Fibroblast of lung (primary cell): ENCODE results near the gene MTF2. TPM values are rescaled to one million over a fixed set of nuclear protein-coding genes. Genes with fewer than 3 reads are reported as not detected.

Source experiments
- DNase-seq, 2 donors: peaks; one replicate each; pipeline versions ENCODE4 v3.0.0 to v3.0.0-alpha.2; 2010; ENCODE audit warnings: low read depth in 2 of 2
- H2AFZ ChIP-seq: 2 replicates; pipeline ENCODE4 v1.5.1; 2012; ENCODE audit warnings: low read length, control low read depth, inconsistent platforms
- H3K27ac ChIP-seq: 2 replicates; pipeline ENCODE4 v1.5.1; 2011; ENCODE audit warnings: low read length, control low read depth; ENCODE audit not compliant: insufficient read depth
- H3K27me3 ChIP-seq: 2 replicates; pipeline ENCODE4 v1.5.1; 2011; ENCODE audit warnings: mild to moderate bottlenecking, low read length; ENCODE audit not compliant: control insufficient read depth, insufficient read depth
- H3K36me3 ChIP-seq: 2 replicates; pipeline ENCODE4 v1.5.1; 2011; ENCODE audit warnings: low read length; ENCODE audit not compliant: control insufficient read depth, insufficient read depth
- H3K4me1 ChIP-seq: 2 replicates; pipeline ENCODE4 v1.5.1; 2011; ENCODE audit warnings: low read length; ENCODE audit not compliant: control insufficient read depth, insufficient read depth; ENCODE audit errors: extremely low read depth
- H3K4me2 ChIP-seq: 2 replicates; pipeline ENCODE4 v1.5.1; 2011; ENCODE audit warnings: low read length, control low read depth; ENCODE audit not compliant: insufficient read depth; ENCODE audit errors: extremely low read depth
- H3K4me3 ChIP-seq, 4 experiments: fragments of 200-600 bp in 1 of 4; sonication (generic) in 1 of 4; replicated peaks in 1 of 4; 2 replicates each; pipeline ENCODE4 v1.5.1; 2011 to 2016; ENCODE audit warnings: low read length in 4 of 4, low read depth in 3 of 4, mild to moderate bottlenecking in 3 of 4, control low read depth in 2 of 4, inconsistent platforms in 1 of 4, mixed read lengths in 1 of 4; ENCODE audit not compliant: insufficient read depth in 1 of 4; ENCODE audit errors: control extremely low read depth in 1 of 4
- H3K79me2 ChIP-seq: 2 replicates; pipeline ENCODE4 v1.5.1; 2012; ENCODE audit warnings: mild to moderate bottlenecking, low read length, inconsistent platforms; ENCODE audit not compliant: control insufficient read depth, insufficient read depth
- H3K9ac ChIP-seq: 2 replicates; pipeline ENCODE4 v1.5.1; 2011; ENCODE audit warnings: mild to moderate bottlenecking, low read length, control low read depth; ENCODE audit not compliant: insufficient read depth
- H3K9me3 ChIP-seq: 2 replicates; pipeline ENCODE4 v1.5.1; 2012; ENCODE audit warnings: low read depth, low read length; ENCODE audit not compliant: control insufficient read depth, insufficient read depth
- H4K20me1 ChIP-seq: 2 replicates; pipeline ENCODE4 v1.5.1; 2011; ENCODE audit warnings: low read length; ENCODE audit not compliant: control insufficient read depth, insufficient read depth; ENCODE audit errors: extremely low read depth
- CTCF ChIP-seq, 2 donors: IDR thresholded peaks in 1 of 2; conservative IDR thresholded peaks in 1 of 2; 1 replicate in 1 of 2; 2 replicates in 1 of 2; pipeline ENCODE4 v1.5.1; 2011 to 2012; ENCODE audit warnings: low read length in 2 of 2, control low read depth in 1 of 2, inconsistent platforms in 1 of 2, low read depth in 1 of 2, mild to moderate bottlenecking in 1 of 2
- EZH2 ChIP-seq: IDR thresholded peaks from 2 replicates; pipeline ENCODE4 v1.5.1; 2012; ENCODE audit warnings: low read length, control low read depth, mild to moderate bottlenecking; ENCODE audit errors: missing control alignments
- polyA plus RNA-seq, 2 donors: library from polyadenylated mRNA; depleted of rRNA in 1 of 2; stranded (reverse) in 1 of 2; unstranded in 1 of 2; fragments of >200 nt; gene quantifications; 2 replicates each; pipeline ENCODE4 v1.2.1, GENCODE V29; 2011 to 2012; ENCODE audit warnings: missing spikeins in 1 of 2
- total RNA-seq: library from RNA; depleted of rRNA; stranded (reverse); fragments of >200 nt; gene quantifications from 2 replicates; pipeline ENCODE4 v1.2.1, GENCODE V29; 2014

The MTF2 gene
- total and polyA plus RNA-seq, 2 donors (not counting 1 experiment from before 2014, with no cell fraction given): 8.6 to 8.9 TPM

GRCh38 chr1:93106226-93106625, 27.1 kb downstream of the MTF2 start:
- DNase-seq: peak in 1 of 2 donors; percentile 50
- Histone ChIP-seq H3K36me3 (no peaks in the 10 kb centered on the region), H3K79me2 (peaks cover 32% of the 10 kb centered on the region), H3K9ac (no peak overlapping the region), H3K4me2 (no peak overlapping the region), H3K4me3 (no peak overlapping the region), H4K20me1 (no peaks in the 10 kb centered on the region), H3K27ac (no peak overlapping the region), H3K4me1 (no peaks in the 10 kb centered on the region), H3K9me3 (no peaks in the 10 kb centered on the region), H2AFZ (no peak overlapping the region), H3K27me3 (no peaks in the 10 kb centered on the region)
- TF ChIP-seq CTCF (conservative IDR thresholded peaks at IDR 0.05 in 1 of 2, IDR thresholded peaks at IDR 0.05 in 1 of 2; ENCODE audit: low read depth in 1 of 2, low read length in 2 of 2) (no peak), EZH2 (no peak)

- H2AFZ ChIP-seq: no peak overlapping the region
- TF ChIP-seq EZH2: no peak
- no peak for TF ChIP-seq CTCF (conservative IDR thresholded peaks at IDR 0.05 in 1 of 2, IDR thresholded peaks at IDR 0.05 in 1 of 2; ENCODE audit: low read depth in 1 of 2, low read length in 2 of 2)
- H3K4me2 ChIP-seq: no peak overlapping the region
- no peaks in the 10 kb centered on the region for H3K27me3 ChIP-seq
- DNase-seq: no peak
- H3K36me3 ChIP-seq: no peaks in the 10 kb centered on the region
- peaks cover 27% of the 10 kb centered on the region for H3K79me2 ChIP-seq
- H3K9me3 ChIP-seq: no peaks in the 10 kb centered on the region
- H3K27ac ChIP-seq: no peak overlapping the region
- no peaks in the 10 kb centered on the region for H3K4me1 ChIP-seq
- no peaks in the 10 kb centered on the region for H4K20me1 ChIP-seq
- no peak overlapping the region for H3K9ac ChIP-seq
- no peak overlapping the region for H3K4me3 ChIP-seq
Observed at GRCh38 chr1:93107395-93107794, 28.3 kb downstream of the MTF2 start.

- no peaks in the 10 kb centered on the region for H3K36me3 ChIP-seq
- no peak overlapping the region for H2AFZ ChIP-seq
- H3K27me3 ChIP-seq: no peaks in the 10 kb centered on the region
- peaks cover 29% of the 10 kb centered on the region for H3K79me2 ChIP-seq
- TF ChIP-seq CTCF (conservative IDR thresholded peaks at IDR 0.05 in 1 of 2, IDR thresholded peaks at IDR 0.05 in 1 of 2; ENCODE audit: low read depth in 1 of 2, low read length in 2 of 2) (no peak), EZH2 (no peak)
- no peaks in the 10 kb centered on the region for H3K4me1 ChIP-seq
- H4K20me1 ChIP-seq: no peaks in the 10 kb centered on the region
- no peak overlapping the region for H3K4me2 ChIP-seq
- DNase-seq: no peak
- H3K4me3 ChIP-seq: no peak overlapping the region
- H3K27ac ChIP-seq: no peak overlapping the region
- H3K9ac ChIP-seq: no peak overlapping the region
- no peaks in the 10 kb centered on the region for H3K9me3 ChIP-seq
Observed at GRCh38 chr1:93108335-93108734, 29.3 kb downstream of the MTF2 start.
